ENCODE measurements around the gene NFATC1.

- TF ChIP-seq CTCF (IDR thresholded peaks at IDR 0.05; ENCODE audit: low read depth, low read length) = no peak
- TF ChIP-seq EZH2phosphoT487 (IDR thresholded peaks at IDR 0.05; ENCODE audit: low read depth) = no peak
Measured at GRCh38 chr18:79552696-79553095, 157.0 kb downstream of the NFATC1 start.

Data from OCI-LY3 (cell line).